GM21381 (cell line): ENCODE measurements around the gene TJAP1.

Experiments used
- ATAC-seq: cut with Tn5 transposase; IDR thresholded peaks from one replicate; pipeline ENCODE4 v1.9.1; 2021; ENCODE audit warnings: mild to moderate bottlenecking, moderate library complexity; ENCODE audit not compliant: unreplicated experiment

The TJAP1 gene

DNA sequence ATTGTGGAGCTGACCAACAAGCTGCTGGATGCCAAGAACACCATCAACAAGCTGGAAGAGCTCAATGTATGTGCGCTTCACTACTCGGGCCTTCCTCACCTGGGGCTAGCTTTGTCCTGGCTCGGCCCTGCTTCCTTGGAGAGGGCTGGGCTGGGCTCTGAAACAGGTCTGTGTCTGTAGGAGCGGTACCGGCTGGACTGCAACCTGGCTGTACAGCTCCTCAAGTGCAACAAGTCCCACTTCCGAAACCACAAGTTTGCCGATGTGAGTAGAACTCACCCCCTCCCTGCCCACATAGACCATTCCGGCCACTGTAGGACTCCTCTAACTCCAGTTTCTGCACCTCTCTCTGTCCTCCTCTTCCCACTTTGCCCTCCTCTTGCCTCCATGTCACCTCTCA lies 26.1 kb downstream of the TJAP1 start:
- no peak for ATAC-seq

DNA sequence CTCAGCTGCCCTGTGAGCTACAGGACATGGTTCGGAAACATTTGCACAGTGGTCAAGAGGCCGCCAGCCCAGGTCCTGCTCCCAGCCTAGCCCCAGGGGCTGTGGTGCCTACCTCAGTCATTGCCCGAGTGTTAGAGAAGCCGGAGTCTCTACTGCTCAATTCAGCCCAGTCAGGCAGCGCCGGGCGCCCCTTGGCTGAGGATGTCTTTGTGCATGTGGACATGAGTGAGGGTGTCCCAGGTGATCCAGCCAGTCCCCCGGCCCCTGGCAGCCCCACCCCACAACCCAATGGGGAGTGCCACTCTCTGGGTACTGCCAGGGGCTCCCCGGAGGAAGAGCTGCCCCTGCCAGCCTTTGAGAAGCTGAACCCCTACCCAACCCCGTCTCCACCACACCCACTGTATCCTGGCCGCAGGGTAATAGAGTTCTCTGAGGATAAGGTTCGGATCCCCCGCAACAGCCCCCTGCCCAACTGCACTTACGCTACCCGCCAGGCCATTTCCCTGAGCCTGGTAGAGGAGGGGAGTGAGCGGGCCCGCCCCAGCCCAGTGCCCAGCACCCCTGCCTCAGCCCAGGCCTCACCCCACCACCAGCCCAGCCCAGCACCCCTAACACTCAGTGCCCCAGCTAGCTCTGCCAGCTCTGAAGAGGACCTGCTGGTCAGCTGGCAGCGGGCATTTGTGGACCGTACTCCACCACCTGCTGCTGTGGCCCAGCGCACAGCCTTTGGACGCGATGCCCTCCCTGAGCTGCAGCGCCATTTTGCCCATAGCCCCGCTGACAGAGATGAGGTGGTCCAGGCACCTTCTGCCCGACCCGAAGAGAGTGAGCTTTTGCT lies 27.6 kb downstream of the TJAP1 start:
- no peak for ATAC-seq

- ATAC-seq, result no peak
Measured at GRCh38 chr6:43505718-43506117, 28.3 kb downstream of the TJAP1 start.

GRCh38 chr6:43506171-43506570 lies 28.8 kb downstream of the TJAP1 start:
- no peak for ATAC-seq

DNA sequence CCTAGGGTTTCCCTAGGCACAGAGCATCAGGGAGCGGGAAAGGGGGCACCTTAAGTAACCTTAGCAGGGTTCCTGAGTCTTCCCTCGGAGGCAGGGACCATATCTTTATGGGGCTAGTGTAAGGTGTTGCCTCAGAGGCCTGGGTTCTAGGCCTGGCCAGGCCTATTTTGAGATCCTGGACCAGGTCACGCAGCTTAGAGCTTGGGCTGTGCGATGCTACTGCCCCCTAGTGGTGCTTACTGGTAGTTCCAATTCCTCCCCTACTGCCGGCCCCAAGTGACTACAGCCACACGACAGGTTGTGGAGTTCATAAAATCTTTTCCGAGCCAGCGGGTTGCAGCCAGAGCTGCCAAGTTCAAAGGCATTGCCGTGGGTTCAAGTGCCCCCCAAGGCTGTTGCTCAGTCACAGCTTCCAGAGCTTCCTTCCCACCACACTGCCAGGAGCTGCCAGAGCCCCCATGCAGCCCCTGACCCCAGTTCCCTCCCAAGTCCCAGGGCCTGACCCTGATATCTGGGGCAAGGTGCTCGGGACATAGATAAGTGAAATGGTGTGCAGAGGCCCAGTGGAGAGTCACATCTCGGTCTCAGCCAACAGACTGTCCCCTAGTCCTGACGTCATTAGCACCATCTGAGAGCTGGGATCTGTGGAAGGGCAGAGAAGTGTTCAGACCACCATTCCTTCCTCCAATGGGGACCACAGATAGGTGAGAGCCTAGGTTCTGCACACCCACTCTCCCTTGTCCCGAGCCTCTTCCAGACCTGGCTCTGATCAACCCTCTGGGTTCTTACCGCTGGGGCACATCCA lies 29.5 kb downstream of the TJAP1 start:
- ATAC-seq, result peak; percentile 48

GRCh38 chr6:43508481-43509141 lies 31.2 kb downstream of the TJAP1 start:
- ATAC-seq, result no peak

GRCh38 chr6:43509142-43509983 lies 32.0 kb downstream of the TJAP1 start:
- no peak for ATAC-seq

DNA sequence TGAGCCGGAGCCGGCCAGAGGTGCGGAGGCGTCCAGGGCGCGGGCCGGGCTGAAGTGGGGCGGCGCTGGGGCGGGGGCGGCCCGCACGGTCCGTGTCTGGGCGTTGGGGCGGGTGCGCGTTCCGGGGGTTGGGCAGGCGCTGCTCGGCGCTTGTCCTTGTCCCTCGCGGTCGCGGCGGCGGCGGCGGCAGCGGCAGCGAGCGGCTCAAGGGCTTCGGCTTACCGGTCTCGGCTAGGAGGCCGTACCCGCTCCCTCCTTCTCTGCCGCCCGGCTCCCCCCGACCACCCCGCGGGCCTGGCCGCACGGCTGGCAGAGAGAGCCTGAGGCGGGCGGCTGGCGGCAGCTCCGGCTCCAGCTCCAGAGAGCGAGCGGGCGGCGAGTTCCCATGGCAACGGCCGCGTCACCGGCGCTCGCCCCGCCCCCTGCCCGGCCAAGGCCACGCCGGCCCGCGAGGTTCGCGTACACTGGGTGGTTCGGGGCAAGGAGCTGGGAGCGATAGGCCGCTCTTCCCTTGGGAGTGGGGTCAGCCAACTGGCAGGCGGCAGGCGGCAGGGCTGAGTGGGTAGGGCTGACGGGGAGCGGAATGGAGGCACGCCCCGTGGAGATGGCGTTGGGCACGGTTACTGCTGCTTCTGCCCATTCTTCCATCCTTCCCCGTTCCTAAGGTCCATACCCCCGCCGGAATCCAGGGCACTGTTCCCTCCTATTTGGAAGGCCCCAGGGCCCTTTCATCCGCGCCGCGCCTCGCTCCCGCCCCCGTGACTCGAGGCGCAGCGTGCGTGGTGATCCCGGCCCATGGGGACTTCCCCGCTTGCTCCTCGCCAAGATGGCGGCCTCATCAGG lies 32.8 kb downstream of the TJAP1 start, which contains the start of gene LRRC73:
Gene LRRC73, minus strand, starts transcription at position 363 of the 843 bp plus-strand sequence. CDS start 561 bp downstream, outside the sequence.
- ATAC-seq, result peak; percentile 51

GRCh38 chr6:43510827-43511163 lies 33.4 kb downstream of the TJAP1 start:
- no peak for ATAC-seq

- no peak for ATAC-seq
Measured at GRCh38 chr6:43511824-43512415, 34.5 kb downstream of the TJAP1 start.

GRCh38 chr6:43515808-43516207 lies 38.4 kb downstream of the TJAP1 start:
- no peak for ATAC-seq

GRCh38 chr6:43516367-43516696 lies 39.0 kb downstream of the TJAP1 start:
- ATAC-seq, result no peak

DNA sequence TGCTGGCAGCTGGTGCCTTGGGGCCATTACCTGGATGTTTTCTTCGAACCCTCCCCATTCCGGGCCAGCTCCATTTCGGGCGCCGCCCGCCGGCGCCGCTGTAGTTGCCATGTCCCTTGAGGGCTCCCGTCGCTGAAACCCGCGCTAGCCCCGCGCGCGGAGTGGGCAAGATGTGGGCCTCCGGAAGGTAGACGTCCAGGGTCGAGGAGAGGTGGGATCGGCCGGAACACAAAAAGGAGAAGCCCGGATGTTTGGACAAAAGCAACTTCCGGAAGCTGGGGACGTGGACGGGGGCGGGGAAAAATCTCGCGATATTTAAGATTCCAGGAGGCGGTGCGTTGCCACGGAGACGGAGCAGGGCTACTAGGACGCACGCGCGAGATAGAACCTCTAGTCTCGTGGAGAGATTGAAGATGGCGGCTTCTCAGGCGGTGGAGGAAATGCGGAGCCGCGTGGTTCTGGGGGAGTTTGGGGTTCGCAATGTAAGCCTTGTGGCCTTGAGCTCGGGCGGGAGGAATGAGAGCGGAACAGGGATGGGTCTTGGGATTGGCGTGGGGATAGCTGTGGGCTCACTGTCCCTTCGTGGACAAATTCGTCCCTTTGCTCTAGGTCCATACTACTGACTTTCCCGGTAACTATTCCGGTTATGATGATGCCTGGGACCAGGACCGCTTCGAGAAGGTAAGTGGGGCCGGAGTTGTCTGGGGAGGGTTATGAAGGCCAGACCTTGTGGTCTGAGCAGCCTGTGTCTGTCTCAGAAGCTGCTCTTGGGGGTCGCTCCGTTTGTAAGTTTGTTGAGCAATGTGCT lies 39.5 kb downstream of the TJAP1 start, which contains the start of the genes POLR1C and YIPF3:
Gene POLR1C, plus strand, starts transcription at position 393 of the 808 bp plus-strand sequence. Its CDS starts 21 bp downstream, at position 414.
Gene YIPF3, minus strand, starts transcription at position 230 of the 808 bp plus-strand sequence. Its CDS starts 119 bp downstream, at position 111.
- ATAC-seq, result peak; percentile 86

DNA sequence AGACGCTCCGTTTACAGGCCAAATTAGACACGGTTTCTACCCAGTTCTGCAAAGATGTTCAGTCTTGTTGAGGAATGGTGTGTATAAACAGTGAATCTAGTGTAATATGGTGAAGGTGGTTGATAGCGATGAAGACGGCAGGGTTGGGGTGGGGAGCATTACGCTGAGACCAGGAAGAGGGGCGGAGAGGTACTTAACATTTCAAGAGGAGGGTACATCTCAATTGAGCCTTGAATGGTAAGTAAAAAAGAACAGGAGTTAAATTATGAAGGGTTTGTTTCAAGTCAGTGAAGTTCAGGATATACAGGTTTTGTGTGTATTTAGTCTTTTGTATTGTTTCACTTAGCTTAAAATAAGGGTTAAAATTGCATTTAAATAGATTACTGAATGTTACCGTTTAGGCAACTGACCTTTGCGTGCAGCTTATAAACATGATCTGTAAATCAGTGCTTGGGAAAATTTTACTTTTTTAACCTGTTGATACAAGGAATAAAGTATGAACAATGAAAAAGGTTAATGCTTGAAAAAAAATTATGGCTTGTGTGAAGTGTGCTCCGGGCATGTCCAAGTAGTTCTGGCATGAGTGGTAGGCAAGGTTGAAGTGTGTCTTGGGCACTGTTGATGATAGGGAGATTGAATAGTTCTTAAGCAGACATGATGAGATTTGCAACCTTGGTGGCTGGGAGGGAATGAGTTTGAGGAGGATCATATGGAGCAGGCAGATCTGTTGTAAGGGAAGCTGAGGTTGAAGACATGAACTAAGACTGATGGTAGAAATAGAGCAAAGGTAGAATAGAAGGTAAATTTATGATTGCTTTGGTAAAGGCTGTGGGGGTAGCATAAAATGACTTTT lies 40.4 kb downstream of the TJAP1 start:
- ATAC-seq, result no peak

DNA sequence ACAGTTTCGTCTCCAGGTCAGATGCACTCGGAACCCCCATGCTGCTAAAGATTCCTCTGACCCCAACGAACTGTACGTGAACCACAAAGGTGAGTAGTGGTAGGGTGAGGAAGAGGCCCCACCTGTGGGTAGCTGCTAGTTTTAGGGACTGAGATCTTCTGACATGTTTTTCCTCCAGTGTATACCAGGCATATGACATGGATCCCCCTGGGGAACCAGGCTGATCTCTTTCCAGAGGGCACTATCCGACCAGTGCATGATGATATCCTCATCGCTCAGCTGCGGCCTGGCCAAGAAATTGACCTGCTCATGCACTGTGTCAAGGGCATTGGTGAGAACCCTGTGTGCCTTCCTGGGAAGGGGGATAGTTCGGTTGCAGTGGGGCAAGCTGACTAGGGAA lies 42.7 kb downstream of the TJAP1 start:
- ATAC-seq, result no peak

GRCh38 chr6:43521836-43522235 lies 44.5 kb downstream of the TJAP1 start:
- no peak for ATAC-seq

GRCh38 chr6:43522547-43523261 lies 45.3 kb downstream of the TJAP1 start:
- ATAC-seq, result no peak
